Suppressor macrophage (primary cell): ENCODE results near the gene GLP2R.

Source experiments
- DNase-seq, 4 experiments: peaks; one replicate each; pipeline ENCODE4 v3.0.0-alpha.2; 2020 to 2022

GLP2R gene

DNA sequence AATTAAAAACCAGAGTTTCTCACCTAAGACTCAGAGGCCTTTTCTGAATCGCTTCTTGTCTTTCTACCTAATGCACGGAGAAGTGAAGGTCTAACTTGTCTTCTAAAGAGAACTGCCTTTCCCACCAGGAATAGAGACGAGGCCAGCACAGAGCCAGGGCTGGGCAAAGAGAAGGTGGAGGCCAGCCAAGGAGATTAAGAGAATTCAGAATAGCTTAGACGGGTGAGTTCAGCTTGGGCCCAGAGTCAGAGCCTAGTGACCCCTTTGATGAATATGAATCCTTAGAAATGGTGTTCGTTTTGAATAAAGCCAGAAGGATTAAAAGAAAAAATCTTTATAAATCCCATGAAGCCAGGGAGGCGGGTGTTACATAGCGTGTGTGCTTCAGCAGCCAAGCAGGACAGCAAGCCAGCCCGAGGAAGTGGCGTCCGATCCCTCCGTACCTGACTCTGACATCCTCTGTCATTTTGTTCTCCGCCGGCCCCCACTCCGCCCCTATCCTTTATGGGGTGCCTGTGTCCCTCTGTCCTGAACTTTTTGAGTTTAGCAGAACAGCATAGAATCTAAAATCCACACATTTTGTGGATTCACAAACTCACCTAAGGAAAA lies 11.3 kb upstream of the GLP2R start:
- DNase-seq, result no peak

DNA sequence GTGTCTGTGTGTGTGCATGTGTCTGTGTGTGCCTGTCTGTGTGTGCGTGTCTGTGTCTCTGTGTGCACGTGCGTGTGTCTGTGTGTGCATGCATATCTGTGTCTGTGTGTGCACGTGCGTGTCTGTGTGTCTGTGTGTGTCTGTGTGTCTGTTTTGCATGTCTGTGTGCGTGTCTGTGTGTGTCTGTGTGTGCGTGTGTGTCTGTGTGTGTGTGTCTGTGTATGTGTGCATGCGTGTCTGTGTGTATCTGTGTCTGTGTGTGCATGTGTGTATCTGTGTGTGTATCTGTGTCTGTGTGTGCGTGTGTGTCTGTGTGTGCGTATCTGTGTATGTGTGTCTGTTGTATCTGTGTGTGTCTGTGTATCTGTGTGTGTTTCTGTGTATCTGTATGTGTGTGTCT lies 9.3 kb upstream of the GLP2R start:
- DNase-seq, result no peak

DNA sequence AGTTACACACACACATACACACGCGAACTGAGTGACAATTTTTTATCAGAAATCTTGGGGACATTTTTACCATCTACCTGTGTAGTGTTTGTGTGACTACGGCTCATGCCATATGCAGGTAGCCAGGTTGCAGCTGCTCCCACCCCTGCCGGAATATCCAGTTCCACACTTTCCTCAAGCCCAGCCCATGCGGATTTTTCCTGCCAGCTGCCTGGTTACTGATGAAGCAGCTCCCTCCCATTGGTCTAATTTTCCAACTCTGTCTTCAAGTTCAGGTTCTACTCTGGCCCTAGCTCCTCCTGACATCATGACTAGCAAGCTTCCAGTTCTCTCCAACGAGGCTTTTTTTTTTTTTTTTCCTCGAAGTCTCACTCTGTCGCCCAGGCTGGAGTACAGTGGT lies 8.6 kb upstream of the GLP2R start:
- DNase-seq, result no peak

DNA sequence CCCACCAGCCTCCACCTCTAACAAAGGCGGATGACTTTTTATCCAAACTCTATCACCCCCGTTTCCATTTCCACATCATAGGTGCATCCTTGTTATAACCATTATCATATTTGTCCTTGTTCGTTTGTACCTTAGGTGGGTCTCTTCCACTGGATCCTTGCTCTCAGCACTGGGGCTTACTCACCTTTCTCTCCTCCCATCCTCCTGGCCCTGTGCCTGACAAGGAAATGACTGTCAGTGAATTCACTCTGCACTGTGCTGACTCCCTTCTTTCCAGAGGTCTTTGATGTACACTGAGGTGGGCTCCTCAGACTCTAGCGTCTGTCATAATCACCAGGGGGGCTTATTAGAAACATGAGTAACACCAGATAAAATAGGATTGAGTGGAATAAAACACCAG lies 7.0 kb upstream of the GLP2R start:
- DNase-seq, result no peak

DNA sequence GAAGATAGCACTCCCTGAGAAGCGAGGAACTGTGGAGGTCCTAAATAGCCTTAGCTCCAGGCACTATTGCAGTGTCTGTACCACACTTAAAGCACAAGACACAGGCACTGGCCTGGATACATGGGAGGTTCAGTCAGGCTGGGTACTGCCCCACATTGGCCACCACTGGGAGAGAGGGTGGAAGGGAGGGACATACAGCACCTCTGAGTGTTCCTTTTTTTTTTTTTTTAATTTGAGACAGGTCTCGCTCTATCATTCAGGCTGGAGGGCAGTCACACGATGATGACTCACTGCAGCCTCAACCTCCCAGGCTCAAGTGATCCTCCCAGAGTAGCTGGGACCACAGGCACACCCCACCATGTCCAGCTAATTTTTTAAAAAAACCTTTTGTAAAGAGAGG lies 5.3 kb upstream of the GLP2R start:
- DNase-seq, result no peak

DNA sequence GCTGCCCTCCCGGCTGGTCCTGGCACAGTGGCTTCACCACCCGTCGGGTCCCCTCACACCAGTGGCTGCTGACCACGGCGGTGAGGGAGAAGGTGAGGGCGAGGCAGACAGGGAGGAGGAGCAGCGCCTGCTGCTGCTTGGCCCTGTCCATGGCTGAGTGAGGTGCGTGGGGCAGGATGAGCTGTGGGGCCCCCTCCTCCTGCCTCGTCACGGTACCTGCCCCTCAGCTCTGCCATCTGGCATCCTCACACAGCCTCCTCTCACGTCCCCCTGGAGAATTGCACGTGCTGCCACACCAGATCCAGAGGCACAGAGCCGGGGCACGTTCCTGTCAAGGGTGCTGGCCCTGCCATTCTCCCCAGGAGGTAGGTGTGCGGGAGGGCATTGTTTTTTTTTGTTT lies 3.8 kb upstream of the GLP2R start, which contains the start of gene GSG1L2:
Gene GSG1L2, minus strand, starts transcription at position 159 of the 400 bp plus-strand sequence. Its CDS starts 8 bp downstream, at position 151.
- no peak for DNase-seq

DNA sequence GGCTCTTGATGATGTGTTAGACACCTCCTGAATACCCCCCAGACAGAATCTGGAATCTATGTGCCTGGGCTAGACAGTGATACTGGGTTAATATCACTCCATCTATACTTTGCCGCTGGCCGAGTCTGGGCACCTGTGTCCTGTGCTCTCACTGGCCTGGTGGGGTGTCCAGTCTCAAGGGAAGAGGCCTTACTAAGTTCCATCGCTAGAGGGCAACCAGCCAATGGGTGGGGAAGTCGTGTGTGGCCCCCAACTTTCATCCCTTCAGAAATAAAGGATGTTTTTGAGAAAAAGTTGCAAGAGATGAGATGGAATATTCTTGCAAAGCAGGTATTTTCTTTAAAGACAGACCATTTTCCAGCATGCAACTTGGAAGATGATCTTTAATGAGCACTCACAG lies 1.6 kb upstream of the GLP2R start:
- DNase-seq, result peak in 1 of 4 experiments; percentile 10

DNA sequence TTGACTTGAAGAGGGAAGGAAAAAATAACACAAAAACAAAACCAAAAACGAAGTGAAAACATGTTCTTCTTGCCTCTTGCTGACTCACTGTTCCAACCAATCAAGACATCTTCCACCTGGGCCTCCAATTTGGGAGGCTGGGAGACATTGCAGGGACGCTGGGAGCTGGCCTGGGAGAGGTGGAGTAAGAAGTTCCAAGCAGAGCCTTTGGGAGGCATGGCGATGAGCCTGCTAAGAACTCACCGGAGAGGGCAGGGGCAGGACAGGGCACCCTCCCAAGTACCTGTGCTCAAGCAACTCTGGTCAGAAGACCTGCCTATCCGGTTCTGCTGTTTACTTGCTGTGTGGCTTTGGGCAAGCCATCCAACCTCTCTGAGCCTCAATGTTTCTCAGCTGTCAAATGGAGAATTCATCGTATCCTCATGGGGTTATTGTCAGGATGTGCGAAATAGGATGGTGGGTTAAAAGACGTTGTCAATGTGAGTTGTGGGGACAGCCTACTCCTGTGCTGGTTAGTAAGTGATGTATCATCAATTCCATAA lies 856 bp upstream of the GLP2R start:
- DNase-seq, result no peak

DNA sequence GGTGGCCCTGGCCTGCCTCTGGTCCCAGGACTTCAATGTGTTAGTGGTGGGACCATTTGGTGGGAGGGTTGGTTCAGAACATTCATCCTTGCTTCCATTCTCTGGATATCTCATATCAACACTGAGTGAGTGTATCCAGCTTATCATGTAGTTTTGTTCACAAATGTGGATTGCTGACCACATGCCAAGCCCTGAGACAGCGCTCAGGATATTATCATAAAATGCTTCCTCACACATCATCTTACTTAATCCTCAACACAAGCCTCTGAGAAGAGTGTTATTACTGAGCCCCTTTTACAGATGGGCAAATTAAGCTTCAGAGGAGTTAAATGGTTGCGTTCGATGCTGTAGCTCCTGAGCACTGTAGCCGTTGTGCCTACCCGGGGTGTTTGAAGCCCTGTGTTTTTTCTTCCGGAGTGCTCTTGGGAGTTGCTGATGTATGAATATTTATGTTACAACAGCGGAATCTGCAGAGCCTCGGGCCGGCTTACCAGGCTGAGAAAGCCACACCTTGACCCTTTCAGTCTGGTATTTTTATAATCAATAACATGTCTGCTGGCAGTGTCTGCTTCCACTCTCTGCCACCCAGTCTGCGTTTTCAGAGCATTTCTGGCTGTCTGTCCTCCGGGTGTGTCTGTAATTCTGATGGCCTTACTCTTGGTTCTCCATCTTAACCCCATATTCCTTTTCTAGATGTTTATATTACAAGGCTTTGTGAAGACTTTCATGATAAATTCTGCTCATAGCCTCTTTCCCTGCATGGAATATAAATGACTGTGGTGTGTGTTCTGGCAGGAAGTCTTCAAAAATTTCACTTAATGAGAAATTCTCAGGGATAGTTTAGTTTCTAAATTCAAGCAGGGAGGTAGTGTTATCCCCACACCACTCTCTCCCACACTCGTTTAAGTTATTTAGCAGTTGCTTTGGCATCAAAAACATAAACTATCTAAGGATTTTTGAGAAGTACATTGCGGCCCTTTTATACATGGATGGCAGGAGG lies 2.9 kb downstream of the GLP2R start:
- no peak for DNase-seq

DNA sequence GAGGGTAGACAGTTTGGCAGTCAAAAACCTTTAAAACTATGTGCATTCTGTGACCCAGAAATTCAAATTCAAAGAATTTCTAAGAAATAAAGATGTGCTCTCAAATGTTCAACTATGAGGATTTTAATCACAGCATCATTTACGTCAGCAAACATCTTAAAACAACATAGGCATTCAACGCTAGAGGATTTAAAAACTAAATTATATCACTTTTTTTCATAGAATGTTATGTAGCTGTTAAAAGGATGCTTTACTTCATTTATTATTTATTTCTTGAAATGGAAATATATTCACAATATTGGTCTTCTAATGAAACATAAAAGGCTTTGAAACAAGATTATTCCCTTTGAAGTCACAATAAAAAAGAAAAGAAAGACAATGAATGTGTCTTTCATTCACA lies 3.6 kb downstream of the GLP2R start:
- no peak for DNase-seq

DNA sequence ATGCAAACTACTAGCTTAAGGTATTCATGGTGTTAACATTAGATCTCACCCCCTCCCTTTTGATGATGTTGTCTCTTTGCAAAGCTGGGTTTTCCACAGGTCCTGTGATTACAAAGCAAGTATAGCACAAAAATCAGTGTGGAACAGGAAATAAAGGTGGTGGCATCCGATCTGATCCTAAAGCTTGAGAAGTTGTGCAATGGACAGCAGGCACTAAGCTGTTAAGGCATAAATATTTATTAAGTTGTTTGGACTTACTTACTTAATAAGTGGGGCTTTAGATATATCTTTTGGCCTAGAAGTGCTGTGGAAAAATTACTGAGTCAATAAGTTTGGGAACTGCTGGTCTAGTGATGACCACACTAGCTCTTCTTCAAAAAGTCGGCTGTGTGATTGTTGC lies 5.0 kb downstream of the GLP2R start:
- DNase-seq, result no peak

DNA sequence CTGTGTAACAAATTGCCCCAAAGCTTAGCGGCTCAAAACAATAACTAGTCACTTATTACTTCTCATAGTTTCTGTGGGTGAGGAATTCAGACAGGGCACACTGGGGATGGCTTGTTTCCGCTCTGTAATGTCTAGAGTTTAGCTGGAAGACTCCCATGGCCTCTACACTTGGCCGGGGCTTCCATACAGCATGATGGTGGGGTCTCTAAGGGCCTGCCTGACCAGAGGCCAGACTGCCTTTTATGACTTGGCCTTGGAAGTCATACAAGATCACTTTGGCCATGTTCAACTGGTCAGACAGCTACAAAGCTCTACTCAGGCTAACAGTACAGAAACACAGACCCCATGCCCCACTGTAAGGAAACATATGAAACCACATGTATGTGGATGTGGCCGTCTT lies 8.2 kb downstream of the GLP2R start:
- no peak for DNase-seq

DNA sequence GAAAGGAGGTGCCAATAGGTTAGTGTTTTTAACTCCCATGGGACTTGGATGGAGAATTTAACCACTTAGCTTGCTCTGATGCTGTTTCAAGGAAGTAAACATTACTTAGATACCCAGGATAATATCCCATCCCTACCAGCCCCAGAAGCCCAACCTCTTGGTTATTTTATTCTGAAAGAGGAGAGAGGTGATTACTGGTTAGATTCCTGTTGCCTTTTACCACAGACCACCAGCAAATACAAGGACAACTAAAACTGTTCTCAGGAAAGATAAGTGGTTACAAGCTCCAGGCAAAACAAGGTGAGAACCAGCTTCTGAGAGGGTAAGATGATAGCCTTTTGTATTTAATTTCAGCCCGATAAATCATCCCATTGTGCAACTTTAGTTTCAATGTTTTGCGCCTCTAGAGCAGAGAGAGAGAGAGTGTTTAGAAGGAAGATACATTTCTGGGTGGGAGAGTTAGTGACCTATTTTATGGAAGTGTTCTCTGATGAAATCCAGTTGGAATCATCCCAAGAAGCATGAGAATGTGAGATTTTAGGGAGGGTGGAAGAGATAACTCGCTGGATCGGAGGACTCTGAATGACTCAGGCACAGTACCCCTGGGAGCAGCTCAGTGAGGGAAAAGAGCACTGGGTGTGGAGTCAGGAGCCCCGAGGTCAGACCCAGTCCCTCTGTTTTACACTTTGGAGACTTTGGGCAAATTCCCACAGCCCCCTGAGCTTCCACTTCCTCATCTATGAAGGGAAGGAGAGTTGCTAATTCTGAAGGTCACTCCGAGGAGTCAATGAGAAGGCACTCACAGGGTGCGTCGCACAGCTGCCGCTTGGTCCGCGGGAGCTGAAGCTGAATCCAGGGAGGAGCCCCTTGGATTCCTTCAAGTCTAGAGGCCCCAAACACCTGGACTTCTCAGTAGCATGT lies 12.1 kb downstream of the GLP2R start:
- DNase-seq, result no peak

DNA sequence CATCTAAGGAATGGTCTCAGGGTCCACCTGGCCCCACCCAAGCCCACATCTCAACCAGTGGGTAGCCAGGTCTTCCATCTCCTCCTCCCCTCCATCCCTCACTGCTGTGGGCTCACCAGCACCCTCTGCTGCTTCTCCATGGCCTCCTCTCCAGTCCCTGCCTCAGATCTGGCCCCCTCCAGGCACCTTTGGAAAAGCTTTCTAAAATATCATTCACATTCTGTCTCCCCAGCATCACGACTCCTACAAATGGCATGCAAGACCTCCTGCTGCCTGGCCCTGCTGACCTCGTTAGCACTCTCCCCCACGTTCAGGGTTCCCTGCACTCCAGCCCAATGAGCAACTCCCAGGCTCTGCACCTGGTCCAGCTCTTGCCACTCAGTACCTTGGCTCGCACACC lies 13.7 kb downstream of the GLP2R start:
- no peak for DNase-seq

DNA sequence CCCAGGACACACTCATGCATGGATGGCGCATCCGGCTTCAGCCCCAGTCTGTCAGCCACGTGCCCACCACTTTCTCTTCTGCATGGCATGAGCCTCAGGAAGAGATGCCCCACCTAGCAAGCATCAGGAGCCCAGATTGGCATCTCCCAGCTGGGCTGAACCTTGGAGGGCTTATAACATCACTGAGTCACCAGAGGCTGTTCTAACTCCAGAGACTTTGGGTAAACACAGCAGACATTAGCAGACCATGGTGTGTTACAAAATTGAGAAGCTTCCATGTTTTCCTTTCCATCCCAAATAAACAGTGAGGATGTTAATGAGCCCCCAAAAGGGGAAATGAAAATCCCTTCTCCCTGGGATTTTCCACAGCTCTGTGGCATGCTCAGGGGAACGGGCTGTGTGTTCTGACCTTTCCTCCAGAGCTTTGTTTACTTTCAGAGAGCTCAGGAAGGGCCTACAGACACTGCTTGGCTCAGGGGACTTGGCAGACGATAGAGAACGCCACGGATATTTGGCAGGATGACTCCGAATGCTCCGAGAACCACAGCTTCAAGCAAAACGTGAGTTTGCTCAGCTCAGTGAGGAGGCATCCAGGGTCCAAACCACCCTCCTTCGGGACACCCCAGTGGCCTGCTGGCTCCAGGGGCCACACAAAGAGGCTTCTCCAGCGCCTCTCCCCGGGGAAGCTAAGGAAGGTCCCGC lies 16.5 kb downstream of the GLP2R start:
- no peak for DNase-seq

DNA sequence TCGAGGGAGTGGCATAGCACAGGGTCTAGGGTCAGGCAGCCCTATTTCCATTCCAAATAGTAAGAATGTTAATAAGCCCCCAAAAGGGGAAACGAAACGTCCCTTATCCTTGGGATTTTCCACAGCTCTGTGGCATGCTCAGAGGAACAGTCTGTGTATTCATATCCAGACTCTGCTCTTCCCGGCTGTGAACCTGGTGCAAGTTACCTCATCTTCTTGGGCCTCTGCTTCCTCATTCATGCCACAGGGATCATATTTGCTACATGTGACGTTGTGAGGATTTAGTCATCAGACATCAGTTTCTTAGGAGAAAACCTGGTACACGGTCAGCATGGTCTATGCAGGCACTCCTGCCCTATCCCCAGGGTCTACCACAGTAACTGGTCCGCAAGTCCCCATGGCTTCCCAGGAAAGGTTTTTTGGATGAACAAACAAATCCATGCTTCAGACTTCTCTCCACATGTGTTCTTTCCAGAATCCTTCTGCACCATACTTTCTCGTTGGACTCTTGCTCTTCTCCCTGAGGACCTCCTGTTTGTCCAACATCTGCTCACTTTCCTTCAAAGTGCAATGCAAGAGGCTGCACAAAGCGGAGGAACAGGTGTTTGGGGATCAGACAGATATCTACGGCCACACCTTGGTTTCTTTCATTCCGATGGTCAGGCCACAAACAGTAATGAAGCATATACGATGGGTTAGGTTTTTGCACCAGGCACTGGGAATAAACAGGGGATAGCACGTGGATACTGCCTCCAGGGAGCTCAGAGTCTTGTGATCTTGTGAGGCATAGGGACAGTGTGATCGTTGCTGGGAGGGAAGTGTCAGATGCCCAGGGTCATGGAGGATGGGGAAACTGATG lies 17.7 kb downstream of the GLP2R start:
- DNase-seq, result no peak

DNA sequence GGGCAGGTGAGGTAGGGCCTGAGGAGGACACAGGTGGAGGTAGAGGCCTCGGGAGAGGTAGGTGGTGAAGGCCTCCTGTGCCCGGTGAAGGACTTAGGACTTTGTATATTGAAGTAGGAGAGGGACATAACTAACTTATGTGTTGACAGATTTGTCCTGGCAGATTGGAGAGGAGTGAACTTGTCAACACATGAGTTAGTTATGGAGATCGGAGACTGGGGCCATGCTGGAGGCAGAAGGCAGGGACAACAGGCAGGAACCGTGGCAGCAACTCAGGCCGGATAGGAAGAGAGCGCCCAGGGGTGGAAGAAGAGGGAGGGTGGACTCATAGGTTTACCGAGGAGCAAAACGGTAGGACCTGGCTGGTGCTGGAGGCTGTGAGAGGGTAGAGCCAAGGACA lies 18.4 kb downstream of the GLP2R start:
- no peak for DNase-seq

DNA sequence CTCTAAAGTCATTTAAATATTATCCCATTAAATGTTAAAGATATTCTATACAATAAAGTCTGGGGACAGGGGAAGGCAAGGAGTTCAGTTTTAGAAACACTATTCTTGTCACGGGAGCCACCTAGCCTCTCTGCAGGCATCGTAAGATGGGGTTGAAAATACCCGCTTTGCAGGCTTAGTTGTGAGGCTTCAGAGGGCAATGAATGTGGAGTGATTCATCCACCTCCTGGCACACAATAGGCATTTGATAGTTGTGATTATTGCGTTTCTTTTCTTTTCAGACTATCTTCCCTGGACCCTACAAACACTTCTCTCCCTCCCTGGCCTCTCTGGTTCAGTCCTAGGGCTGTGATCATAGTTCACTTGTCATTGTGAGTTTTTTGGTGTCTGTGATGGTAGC lies 19.6 kb downstream of the GLP2R start:
- no peak for DNase-seq

DNA sequence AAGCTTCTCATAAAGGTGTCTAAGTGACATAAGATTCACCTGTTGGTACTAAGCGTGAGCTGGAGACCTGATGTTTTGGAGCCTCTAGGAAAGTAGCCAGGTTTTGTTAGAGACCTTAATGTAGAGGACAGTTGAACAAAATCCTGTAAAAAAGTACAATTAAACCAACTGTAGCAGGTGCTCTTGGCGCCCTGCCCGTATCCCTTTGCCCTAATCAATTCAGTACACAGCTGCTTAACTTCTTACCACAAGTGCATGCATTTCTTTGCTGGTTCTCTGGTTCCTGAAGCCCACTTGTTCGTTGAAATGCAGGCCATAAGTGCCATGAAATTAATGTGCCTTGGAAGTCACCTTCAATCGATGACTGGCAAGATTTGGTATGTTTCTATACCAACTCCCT lies 24.4 kb downstream of the GLP2R start:
- no peak for DNase-seq

DNA sequence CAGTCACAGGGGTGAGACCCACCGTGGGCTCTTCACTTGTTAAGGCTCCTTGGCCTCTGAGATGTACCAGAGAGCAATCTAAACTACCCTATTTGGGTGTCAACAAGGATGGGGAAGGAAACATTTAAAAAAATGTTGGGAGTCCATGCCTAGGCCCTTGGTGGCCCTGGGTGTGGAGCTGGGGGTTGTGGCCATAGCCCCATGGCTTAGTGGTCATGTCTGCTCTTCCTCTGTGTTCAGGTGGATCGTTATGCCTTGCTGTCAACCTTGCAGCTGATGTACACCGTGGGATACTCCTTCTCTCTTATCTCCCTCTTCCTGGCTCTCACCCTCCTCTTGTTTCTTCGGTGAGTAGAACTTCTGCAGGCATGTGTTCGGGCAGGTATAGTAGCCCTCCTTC lies 28.5 kb downstream of the GLP2R start:
- DNase-seq, result no peak

DNA sequence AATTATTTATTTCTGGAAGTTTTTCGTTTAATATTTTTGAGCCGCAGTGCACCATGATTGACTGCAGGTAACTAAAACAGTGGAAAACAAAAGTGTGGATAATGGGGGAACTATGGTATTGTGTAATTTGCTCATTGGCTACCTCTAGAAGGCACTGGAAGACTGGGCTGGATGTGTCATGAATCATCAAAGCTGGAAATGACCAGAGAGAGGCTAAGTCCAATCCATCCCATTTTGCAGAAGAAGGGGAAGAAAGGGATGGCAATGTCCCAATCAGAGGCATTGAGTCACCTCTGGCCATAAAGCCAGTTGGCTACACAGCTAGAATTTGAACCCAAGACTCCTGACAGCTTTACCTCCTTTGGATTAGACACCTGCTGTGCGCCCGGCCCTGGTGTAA lies 29.3 kb downstream of the GLP2R start:
- DNase-seq, result peak in 3 of 4 experiments; percentile 10 to 43 (median 38)
